Caco-2 (cell line): ENCODE measurements around the gene TBC1D24. TPM values are rescaled to one million over a fixed set of nuclear protein-coding genes. Genes with fewer than 3 reads are reported as not detected.
A peak's percentile ranks its signal among the peaks of the same experiment; 100 is the strongest.

ENCODE experiments used
- BruUV-seq: library from RNA; stranded (reverse); fragments of 400-500 nt; replicated peaks from 2 replicates; lab custom pipeline; 2021; lab: Mats Ljungman, UMichigan
- CTCF ChIA-PET: fragments of 300-600 bp; sonication (Branson Sonifier 250); formaldehyde crosslinking; loops from one replicate; lab custom pipeline; 2022; ENCODE audit warnings: antibody characterized with exemption; lab: Charles Lee
- POLR2A ChIA-PET: fragments of 300-600 bp; sonication (Branson Sonifier 250); formaldehyde crosslinking; loops from one replicate; lab custom pipeline; 2022; ENCODE audit warnings: antibody characterized with exemption; lab: Charles Lee
- DNase-seq, 2 experiments: peaks; one replicate each; pipeline versions ENCODE4 v3.0.0 to v3.0.0-alpha.2; 2020 to 2022
- H3K27me3 ChIP-seq: replicated peaks from 2 replicates; pipeline ENCODE4 v1.6.0; 2011; ENCODE audit warnings: low read length; ENCODE audit not compliant: control insufficient read depth, insufficient read depth
- H3K36me3 ChIP-seq: 2 replicates; pipeline ENCODE4 v1.5.1; 2011; ENCODE audit warnings: low read length; ENCODE audit not compliant: control insufficient read depth, insufficient read depth
- H3K4me1 ChIP-seq: fragments of 250-450 bp; sonication (Bioruptor Pico); 2 replicates; pipeline ENCODE4 v1.5.1; 2020; ENCODE audit warnings: mild to moderate bottlenecking
- H3K4me3 ChIP-seq: 2 replicates; pipeline ENCODE4 v1.5.1; 2011; ENCODE audit warnings: low read depth, mild to moderate bottlenecking, control low read depth, low read length
- H3K9me3 ChIP-seq: fragments of 250-450 bp; sonication (Bioruptor Pico); 2 replicates; pipeline ENCODE4 v1.5.1; 2020; ENCODE audit warnings: mild to moderate bottlenecking, moderate library complexity
- H3K27ac Mint-ChIP-seq: one replicate; pipeline ENCODE4 v1.8.0; 2022; ENCODE audit warnings: mixed read lengths; ENCODE audit not compliant: unreplicated experiment
- H3K27me3 Mint-ChIP-seq: one replicate; pipeline ENCODE4 v1.8.0; 2022; ENCODE audit warnings: mixed read lengths; ENCODE audit not compliant: insufficient read depth, unreplicated experiment
- H3K36me3 Mint-ChIP-seq: one replicate; pipeline ENCODE4 v1.8.0; 2022; ENCODE audit warnings: mild to moderate bottlenecking, mixed read lengths; ENCODE audit not compliant: insufficient read depth, unreplicated experiment
- H3K4me1 Mint-ChIP-seq: one replicate; pipeline ENCODE4 v1.8.0; 2022; ENCODE audit warnings: low read depth, mixed read lengths; ENCODE audit not compliant: unreplicated experiment
- H3K4me3 Mint-ChIP-seq: one replicate; pipeline ENCODE4 v1.8.0; 2022; ENCODE audit warnings: mild to moderate bottlenecking, moderate library complexity, mixed read lengths; ENCODE audit not compliant: unreplicated experiment
- H3K9me3 Mint-ChIP-seq: one replicate; pipeline ENCODE4 v1.8.0; 2022; ENCODE audit warnings: mixed read lengths; ENCODE audit not compliant: unreplicated experiment
- intact Hi-C: fragments of 100-400 bp; cut with micrococcal nuclease; formaldehyde crosslinking; loops from one replicate; pipeline ENCODE4 v1.10.0; 2022; ENCODE audit not compliant: unreplicated experiment
- total RNA-seq: library from RNA; stranded (reverse); gene quantifications from 2 replicates; pipeline ENCODE4 v1.2.3, GENCODE V29; 2022
- TF ChIP-seq, protein P1 (sequence below), 2 experiments: fragments of 200-600 bp in 1 of 2; IDR thresholded peaks; 1 replicate in 1 of 2; 2 replicates in 1 of 2; pipeline versions ENCODE4 v1.5.1 to v1.8.0; 2011 to 2022; ENCODE audit warnings: antibody characterized with exemption in 1 of 2, control low read depth in 1 of 2, inconsistent platforms in 1 of 2, low read depth in 1 of 2, low read length in 1 of 2, mild to moderate bottlenecking in 1 of 2, moderate library complexity in 1 of 2; ENCODE audit not compliant: insufficient read depth in 1 of 2, severe bottlenecking in 1 of 2, unreplicated experiment in 1 of 2

TBC1D24 gene
- total RNA-seq, 1 experiment from 2014 or later = 20.8 TPM

GRCh38 chr16:2530629-2531318 is 55.8 kb downstream of the TBC1D24 start:
- no TSS peak for BruUV-seq
- no peaks in the 10 kb centered on the region for H3K27me3 Mint-ChIP-seq
- Histone ChIP-seq H3K36me3 (peaks cover 4% of the 10 kb centered on the region), H3K4me1 (peaks cover 4% of the 10 kb centered on the region; the same call in 1 of the 2 replicates), H3K27me3 (no peaks in the 10 kb centered on the region), H3K4me3 (peak overlapping the region; percentile 47), H3K9me3 (no peaks in the 10 kb centered on the region)
- DNase-seq = no peak
- CTCF ChIA-PET = no interaction called here
- peak overlapping the region; percentile 86 for H3K4me3 Mint-ChIP-seq
- H3K36me3 Mint-ChIP-seq = peaks cover 27% of the 10 kb centered on the region
- TF ChIP-seq, protein P1, sequence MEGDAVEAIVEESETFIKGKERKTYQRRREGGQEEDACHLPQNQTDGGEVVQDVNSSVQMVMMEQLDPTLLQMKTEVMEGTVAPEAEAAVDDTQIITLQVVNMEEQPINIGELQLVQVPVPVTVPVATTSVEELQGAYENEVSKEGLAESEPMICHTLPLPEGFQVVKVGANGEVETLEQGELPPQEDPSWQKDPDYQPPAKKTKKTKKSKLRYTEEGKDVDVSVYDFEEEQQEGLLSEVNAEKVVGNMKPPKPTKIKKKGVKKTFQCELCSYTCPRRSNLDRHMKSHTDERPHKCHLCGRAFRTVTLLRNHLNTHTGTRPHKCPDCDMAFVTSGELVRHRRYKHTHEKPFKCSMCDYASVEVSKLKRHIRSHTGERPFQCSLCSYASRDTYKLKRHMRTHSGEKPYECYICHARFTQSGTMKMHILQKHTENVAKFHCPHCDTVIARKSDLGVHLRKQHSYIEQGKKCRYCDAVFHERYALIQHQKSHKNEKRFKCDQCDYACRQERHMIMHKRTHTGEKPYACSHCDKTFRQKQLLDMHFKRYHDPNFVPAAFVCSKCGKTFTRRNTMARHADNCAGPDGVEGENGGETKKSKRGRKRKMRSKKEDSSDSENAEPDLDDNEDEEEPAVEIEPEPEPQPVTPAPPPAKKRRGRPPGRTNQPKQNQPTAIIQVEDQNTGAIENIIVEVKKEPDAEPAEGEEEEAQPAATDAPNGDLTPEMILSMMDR (IDR thresholded peaks at IDR 0.05; ENCODE audit: insufficient read depth in 1 of 2, low read depth in 1 of 2, low read length in 1 of 2, severe bottlenecking in 1 of 2, unreplicated experiment in 1 of 2) = no peak
- no peaks in the 10 kb centered on the region for H3K9me3 Mint-ChIP-seq
- intact Hi-C loops = no loop called here
- POLR2A ChIA-PET = interaction anchor here (0.6 kb wide), 3 partner anchors 10 to 279 kb away, joined by 4 to 9 read pairs (median 6); partner anchors contain the start of genes AMDHD2 and ECI1
- H3K4me1 Mint-ChIP-seq = no peaks in the 10 kb centered on the region
- H3K27ac Mint-ChIP-seq = peak overlapping the region; percentile 94

- Mint-ChIP-seq H3K4me1 (no peaks in the 10 kb centered on the region), H3K27ac (peak within 1 kb of the TSS; percentile 94), H3K27me3 (no peaks in the 10 kb centered on the region), H3K9me3 (no peaks in the 10 kb centered on the region), H3K4me3 (peak within 1 kb of the TSS; percentile 86), H3K36me3 (peaks cover 23% of the 10 kb centered on the region)
- Histone ChIP-seq H3K36me3 (peaks cover 4% of the 10 kb centered on the region), H3K4me3 (peak within 1 kb of the TSS; percentile 78), H3K4me1 (peaks cover 9% of the 10 kb centered on the region), H3K27me3 (no peaks in the 10 kb centered on the region), H3K9me3 (no peaks in the 10 kb centered on the region)
- TF ChIP-seq, protein P1 (IDR thresholded peaks at IDR 0.05; ENCODE audit: insufficient read depth in 1 of 2, low read depth in 1 of 2, low read length in 1 of 2, severe bottlenecking in 1 of 2, unreplicated experiment in 1 of 2) = no peak
- DNase-seq = no peak
- TSS peak; percentile 74 for BruUV-seq
- intact Hi-C loops = no loop called here
- POLR2A ChIA-PET = interaction anchor here (0.6 to 1.6 kb wide), 4 partner anchors 11 to 280 kb away, joined by 4 to 15 read pairs (median 8); partner anchors contain the start of genes AMDHD2 and ECI1
- CTCF ChIA-PET = no interaction called here
Measured at GRCh38 chr16:2531371-2531695, 56.4 kb downstream of the TBC1D24 start, which contains the start of gene CEMP1. TSS of gene CEMP1 (minus strand) at chr16:2531408. CDS start at chr16:2531073, 335 bp downstream.

GRCh38 chr16:2531696-2532493 is 57.0 kb downstream of the TBC1D24 start:
- ChIA-PET POLR2A (interaction anchor here (0.6 to 1.6 kb wide), 4 partner anchors 8 to 280 kb away, joined by 3 to 15 read pairs (median 4); partner anchors contain the start of genes AMDHD2 and ECI1), CTCF (interaction anchor here (0.7 to 1.3 kb wide), 3 partner anchors 8 to 19 kb away, joined by 3 to 8 read pairs (median 4); partner anchors contain the start of gene AMDHD2)
- H3K9me3 ChIP-seq = no peaks in the 10 kb centered on the region
- DNase-seq = peak; percentile 97
- Mint-ChIP-seq H3K4me1 (no peaks in the 10 kb centered on the region), H3K36me3 (peaks cover 26% of the 10 kb centered on the region), H3K27me3 (no peaks in the 10 kb centered on the region), H3K9me3 (no peaks in the 10 kb centered on the region), H3K27ac (peak overlapping the region; percentile 94), H3K4me3 (peak overlapping the region; percentile 86)
- TF ChIP-seq, protein P1 (IDR thresholded peaks at IDR 0.05; ENCODE audit: insufficient read depth in 1 of 2, low read depth in 1 of 2, low read length in 1 of 2, severe bottlenecking in 1 of 2, unreplicated experiment in 1 of 2) = no peak
- H3K4me3 ChIP-seq = peak overlapping the region; percentile 78
- BruUV-seq = no TSS peak
- H3K4me1 ChIP-seq = peaks cover 12% of the 10 kb centered on the region
- no peaks in the 10 kb centered on the region for H3K27me3 ChIP-seq
- intact Hi-C loops = no loop called here
- H3K36me3 ChIP-seq = peaks cover 4% of the 10 kb centered on the region
